H9 (cell line): ENCODE results near the gene SCN1A. TPM values are rescaled to one million over a fixed set of nuclear protein-coding genes. Genes with fewer than 3 reads are reported as not detected.

ENCODE experiments used
- DNase-seq: peaks from one replicate; pipeline ENCODE4 v3.0.0-alpha.2; 2017
- H2AFZ ChIP-seq: one replicate; pipeline ENCODE4 v1.6.1; 2013; ENCODE audit warnings: mild to moderate bottlenecking, low read length, control low read depth, moderate library complexity
- H2AK5ac ChIP-seq: 2 replicates; pipeline ENCODE4 v1.6.1; 2013; ENCODE audit warnings: low read length, control low read depth, mixed read lengths; ENCODE audit not compliant: insufficient read length
- H2BK120ac ChIP-seq: one replicate; pipeline ENCODE4 v1.6.1; 2013; ENCODE audit warnings: low read depth, mild to moderate bottlenecking, low read length, control low read depth, inconsistent platforms; ENCODE audit not compliant: poor library complexity, severe bottlenecking
- H2BK12ac ChIP-seq: 2 replicates; pipeline ENCODE4 v1.6.1; 2013; ENCODE audit warnings: low read length, control low read depth, mixed read lengths, low read depth; ENCODE audit not compliant: insufficient read length
- H2BK15ac ChIP-seq: 2 replicates; pipeline ENCODE4 v1.6.1; 2013; ENCODE audit warnings: low read depth, low read length, control low read depth
- H2BK20ac ChIP-seq: one replicate; pipeline ENCODE4 v1.6.1; 2013; ENCODE audit warnings: low read depth, mild to moderate bottlenecking, low read length, control low read depth, inconsistent platforms; ENCODE audit not compliant: poor library complexity, severe bottlenecking
- H2BK5ac ChIP-seq: 2 replicates; pipeline ENCODE4 v1.6.1; 2013; ENCODE audit warnings: low read length, control low read depth, mixed read lengths; ENCODE audit not compliant: insufficient read length
- H3K14ac ChIP-seq: 2 replicates; pipeline ENCODE4 v1.6.1; 2013; ENCODE audit warnings: low read length, control low read depth; ENCODE audit not compliant: insufficient read depth
- H3K18ac ChIP-seq: 2 replicates; pipeline ENCODE4 v1.6.1; 2013; ENCODE audit warnings: low read depth, mild to moderate bottlenecking, mixed read lengths, low read length, control low read depth; ENCODE audit not compliant: insufficient read length
- H3K23ac ChIP-seq: 2 replicates; pipeline ENCODE4 v1.6.1; 2013; ENCODE audit warnings: low read length, control low read depth, mixed read lengths, low read depth; ENCODE audit not compliant: insufficient read length
- H3K23me2 ChIP-seq: 2 replicates; pipeline ENCODE4 v1.6.1; 2013; ENCODE audit warnings: low read depth, mild to moderate bottlenecking, mixed read lengths, low read length, control low read depth; ENCODE audit not compliant: insufficient read length, poor library complexity, severe bottlenecking
- H3K27ac ChIP-seq: 2 replicates; pipeline ENCODE4 v1.5.1; 2013; ENCODE audit warnings: low read length, control low read depth, mixed read lengths, low read depth; ENCODE audit not compliant: insufficient read length
- H3K27me3 ChIP-seq: 2 replicates; pipeline ENCODE4 v1.6.1; 2013; ENCODE audit warnings: low read length, control low read depth, inconsistent platforms; ENCODE audit not compliant: insufficient read depth
- H3K4ac ChIP-seq: 2 replicates; pipeline ENCODE4 v1.6.1; 2013; ENCODE audit warnings: low read depth, mild to moderate bottlenecking, control low read depth, inconsistent platforms, low read length, moderate library complexity
- H3K4me1 ChIP-seq: 2 replicates; pipeline ENCODE4 v1.6.1; 2013; ENCODE audit warnings: low read length, control low read depth, inconsistent platforms; ENCODE audit not compliant: insufficient read depth
- H3K4me2 ChIP-seq: 2 replicates; pipeline ENCODE4 v1.6.1; 2013; ENCODE audit warnings: low read length, control low read depth, mixed read lengths; ENCODE audit not compliant: insufficient read length, insufficient read depth
- H3K56ac ChIP-seq: 2 replicates; pipeline ENCODE4 v1.6.1; 2013; ENCODE audit warnings: low read depth, mild to moderate bottlenecking, mixed read lengths, low read length, control low read depth; ENCODE audit not compliant: insufficient read length
- H3K79me1 ChIP-seq: 2 replicates; pipeline ENCODE4 v1.6.1; 2013; ENCODE audit warnings: low read depth, mild to moderate bottlenecking, moderate library complexity, low read length, control low read depth, inconsistent platforms; ENCODE audit not compliant: insufficient read depth, poor library complexity, severe bottlenecking
- H3K79me2 ChIP-seq: 2 replicates; pipeline ENCODE4 v1.6.1; 2013; ENCODE audit warnings: low read length, control low read depth, inconsistent platforms; ENCODE audit not compliant: insufficient read depth
- H3K9ac ChIP-seq: 2 replicates; pipeline ENCODE4 v1.6.1; 2013; ENCODE audit warnings: low read length, control low read depth, mixed read lengths; ENCODE audit not compliant: insufficient read length; ENCODE audit errors: extremely low read depth
- H3K9me3 ChIP-seq: one replicate; pipeline ENCODE4 v1.6.1; 2013; ENCODE audit warnings: low read depth, low read length, inconsistent platforms; ENCODE audit not compliant: control insufficient read depth
- H3T11ph ChIP-seq: one replicate; pipeline ENCODE4 v1.6.1; 2013; ENCODE audit warnings: mild to moderate bottlenecking, low read length, control low read depth, inconsistent platforms
- H4K20me1 ChIP-seq: one replicate; pipeline ENCODE4 v1.6.1; 2013; ENCODE audit not compliant: control insufficient read depth, insufficient read length, insufficient read depth
- H4K5ac ChIP-seq: 2 replicates; pipeline ENCODE4 v1.6.1; 2013; ENCODE audit warnings: low read depth, mild to moderate bottlenecking, mixed read lengths, low read length, control low read depth; ENCODE audit not compliant: insufficient read length
- H4K8ac ChIP-seq: replicated peaks from 2 replicates; pipeline ENCODE4 v1.6.1; 2013; ENCODE audit warnings: low read length, control low read depth, mixed read lengths, low read depth; ENCODE audit not compliant: insufficient read length
- H4K91ac ChIP-seq: 2 replicates; pipeline ENCODE4 v1.6.1; 2013; ENCODE audit warnings: low read depth, mild to moderate bottlenecking, moderate library complexity, mixed read lengths, low read length, control low read depth; ENCODE audit not compliant: insufficient read length
- H3K27ac Mint-ChIP-seq, 3 experiments: 2 replicates in 2 of 3; 3 replicates in 1 of 3; pipeline ENCODE4 v1.8.0; 2020 to 2021; ENCODE audit warnings: mixed read lengths in 3 of 3, mild to moderate bottlenecking in 1 of 3, moderate library complexity in 1 of 3
- H3K27me3 Mint-ChIP-seq: 2 replicates; pipeline ENCODE4 v1.8.0; 2021; ENCODE audit warnings: low read depth, mild to moderate bottlenecking, moderate library complexity, mixed read lengths
- H3K36me3 Mint-ChIP-seq, 3 experiments: 2 replicates in 2 of 3; 3 replicates in 1 of 3; pipeline ENCODE4 v1.8.0; 2020 to 2021; ENCODE audit warnings: low read depth in 3 of 3, mixed read lengths in 3 of 3; ENCODE audit not compliant: insufficient read depth in 1 of 3
- H3K4me1 Mint-ChIP-seq, 2 experiments: 2 replicates each; pipeline ENCODE4 v1.8.0; 2020; ENCODE audit warnings: mixed read lengths in 2 of 2
- H3K4me3 Mint-ChIP-seq, 2 experiments: 2 replicates in 1 of 2; 3 replicates in 1 of 2; pipeline ENCODE4 v1.8.0; 2020 to 2021; ENCODE audit warnings: mild to moderate bottlenecking in 2 of 2, mixed read lengths in 2 of 2, moderate library complexity in 1 of 2
- H3K9me3 Mint-ChIP-seq, 2 experiments: 2 replicates in 1 of 2; 3 replicates in 1 of 2; pipeline ENCODE4 v1.8.0; 2020; ENCODE audit warnings: mild to moderate bottlenecking in 2 of 2, mixed read lengths in 2 of 2, moderate library complexity in 1 of 2
- WGBS: extraction: QIAGEN DNeasy Blood & Tissue Kit; methylation state at CpG from one replicate; pipeline ENCODE4 v1.1.7; 2013; ENCODE audit warnings: missing lambda C conversion rate, low lambda C conversion rate, mixed read lengths; ENCODE audit not compliant: insufficient read length; ENCODE audit errors: extremely low coverage; 5-methylcytosine and 5-hydroxymethylcytosine counted together
- total RNA-seq: library from RNA; stranded (reverse); gene quantifications from 2 replicates; pipeline ENCODE4 v1.2.1, GENCODE V29; 2021
- TF ChIP-seq, protein P1 (sequence below): fragments of 200-600 bp; sonication (generic); conservative IDR thresholded peaks from 3 replicates; pipeline ENCODE4 v1.8.0; 2021; ENCODE audit warnings: antibody characterized with exemption, mild to moderate bottlenecking

Gene SCN1A
- total RNA-seq, 1 experiment from 2014 or later: 0.13 TPM

DNA sequence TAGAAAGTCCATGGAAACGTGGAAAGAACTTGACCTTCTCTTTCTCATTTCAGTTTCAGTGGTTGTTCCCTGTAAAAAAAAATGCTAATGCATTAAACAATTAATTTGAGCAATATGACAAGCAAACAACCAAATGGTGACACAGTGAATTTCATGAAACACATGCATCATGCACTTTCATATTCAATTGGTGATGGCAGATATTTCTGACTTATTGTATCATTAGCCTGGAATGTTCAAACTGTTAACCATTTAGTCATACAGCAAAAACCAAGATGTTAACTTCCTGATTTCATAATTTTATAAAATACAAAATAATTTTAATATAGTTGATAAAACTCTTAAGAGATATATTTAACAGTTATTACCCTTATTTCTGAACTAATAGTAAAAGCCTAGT lies 85.5 kb downstream of the SCN1A start:
- no peak overlapping the region for H2BK120ac ChIP-seq
- no peaks in the 10 kb centered on the region for H3K27me3 Mint-ChIP-seq
- H2BK15ac ChIP-seq: no peak overlapping the region
- no peaks in the 10 kb centered on the region for H4K20me1 ChIP-seq
- no peak overlapping the region for H4K8ac ChIP-seq
- H4K91ac ChIP-seq: no peak overlapping the region
- no peaks in the 10 kb centered on the region for H3K9me3 Mint-ChIP-seq
- no peaks in the 10 kb centered on the region for H3K23me2 ChIP-seq
- no peak overlapping the region for H2BK20ac ChIP-seq
- H3K79me2 ChIP-seq: no peaks in the 10 kb centered on the region
- H3K9me3 ChIP-seq: no peaks in the 10 kb centered on the region
- no peak overlapping the region for H3K4me3 Mint-ChIP-seq
- H3K4me1 ChIP-seq: no peaks in the 10 kb centered on the region
- no peak overlapping the region for H3K56ac ChIP-seq
- DNase-seq: no peak
- WGBS: no CpG with 5 or more reads among the region's 1 CpG
- no peak overlapping the region for H2AK5ac ChIP-seq
- no peak overlapping the region for H2AFZ ChIP-seq
- no peak overlapping the region for H2BK5ac ChIP-seq
- H3T11ph ChIP-seq: no peak overlapping the region
- TF ChIP-seq, protein P1, sequence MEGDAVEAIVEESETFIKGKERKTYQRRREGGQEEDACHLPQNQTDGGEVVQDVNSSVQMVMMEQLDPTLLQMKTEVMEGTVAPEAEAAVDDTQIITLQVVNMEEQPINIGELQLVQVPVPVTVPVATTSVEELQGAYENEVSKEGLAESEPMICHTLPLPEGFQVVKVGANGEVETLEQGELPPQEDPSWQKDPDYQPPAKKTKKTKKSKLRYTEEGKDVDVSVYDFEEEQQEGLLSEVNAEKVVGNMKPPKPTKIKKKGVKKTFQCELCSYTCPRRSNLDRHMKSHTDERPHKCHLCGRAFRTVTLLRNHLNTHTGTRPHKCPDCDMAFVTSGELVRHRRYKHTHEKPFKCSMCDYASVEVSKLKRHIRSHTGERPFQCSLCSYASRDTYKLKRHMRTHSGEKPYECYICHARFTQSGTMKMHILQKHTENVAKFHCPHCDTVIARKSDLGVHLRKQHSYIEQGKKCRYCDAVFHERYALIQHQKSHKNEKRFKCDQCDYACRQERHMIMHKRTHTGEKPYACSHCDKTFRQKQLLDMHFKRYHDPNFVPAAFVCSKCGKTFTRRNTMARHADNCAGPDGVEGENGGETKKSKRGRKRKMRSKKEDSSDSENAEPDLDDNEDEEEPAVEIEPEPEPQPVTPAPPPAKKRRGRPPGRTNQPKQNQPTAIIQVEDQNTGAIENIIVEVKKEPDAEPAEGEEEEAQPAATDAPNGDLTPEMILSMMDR: no peak
- H3K79me1 ChIP-seq: no peaks in the 10 kb centered on the region
- H3K27ac ChIP-seq: no peak overlapping the region
- no peak overlapping the region for H3K18ac ChIP-seq
- H3K27ac Mint-ChIP-seq: no peak overlapping the region
- no peak overlapping the region for H3K14ac ChIP-seq
- H2BK12ac ChIP-seq: no peak overlapping the region
- no peaks in the 10 kb centered on the region for H3K36me3 Mint-ChIP-seq
- H3K9ac ChIP-seq: no peak overlapping the region
- no peaks in the 10 kb centered on the region for H3K27me3 ChIP-seq
- H3K4me2 ChIP-seq: no peak overlapping the region
- H3K4me1 Mint-ChIP-seq: peaks cover 7% of the 10 kb centered on the region in 2 experiments
- no peak overlapping the region for H4K5ac ChIP-seq
- no peak overlapping the region for H3K4ac ChIP-seq
- no peak overlapping the region for H3K23ac ChIP-seq
